ENCODE measurements around the gene DET1.

GRCh38 chr15:88535100-88535499, 11.4 kb downstream of the DET1 start:
- TF ChIP-seq POLR2AphosphoS5 (IDR thresholded peaks at IDR 0.05; ENCODE audit: low read depth, low read length) (no peak), POLR2A (IDR thresholded peaks at IDR 0.05; ENCODE audit: low read depth, low read length) (no peak)

All from GM12892 (cell line).